ENCODE data around the gene GALNT2.

The GALNT2 gene

GRCh38 chr1:230231774-230232145 is 164.7 kb downstream of the GALNT2 start:
- no peak for DNase-seq
- in situ Hi-C loops (cut with MboI; ENCODE audit: low pct_unique_long_range_greater_than_20kb, low sequenced_read_pairs), result no loop called here

DNA sequence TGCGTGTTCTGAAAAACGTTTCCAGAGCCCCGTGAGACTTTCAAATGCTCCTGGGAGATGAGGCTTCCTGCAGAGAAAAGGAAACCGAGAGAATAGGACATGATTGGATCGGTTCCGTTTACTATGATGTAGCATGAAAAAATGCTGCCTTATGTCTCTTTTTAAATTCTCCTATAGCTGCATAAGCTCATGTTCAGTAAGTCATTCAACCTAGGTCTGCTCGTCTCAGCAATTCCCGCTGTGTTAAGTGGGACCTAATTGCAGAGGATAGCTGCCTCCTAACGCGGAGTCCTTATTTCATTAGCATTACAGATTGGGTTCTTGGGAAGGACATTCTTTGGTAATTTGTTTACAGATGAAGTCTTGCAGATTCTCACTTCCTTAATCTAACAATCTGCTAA is 165.3 kb downstream of the GALNT2 start:
- no peak for DNase-seq
- in situ Hi-C loops (cut with MboI; ENCODE audit: low pct_unique_long_range_greater_than_20kb, low sequenced_read_pairs), result no loop called here

- no peak for DNase-seq
- in situ Hi-C loops (cut with MboI; ENCODE audit: low pct_unique_long_range_greater_than_20kb, low sequenced_read_pairs), result no loop called here
These were observed 166.7 kb downstream of the GALNT2 start for GRCh38 chr1:230233786-230234185.

DNA sequence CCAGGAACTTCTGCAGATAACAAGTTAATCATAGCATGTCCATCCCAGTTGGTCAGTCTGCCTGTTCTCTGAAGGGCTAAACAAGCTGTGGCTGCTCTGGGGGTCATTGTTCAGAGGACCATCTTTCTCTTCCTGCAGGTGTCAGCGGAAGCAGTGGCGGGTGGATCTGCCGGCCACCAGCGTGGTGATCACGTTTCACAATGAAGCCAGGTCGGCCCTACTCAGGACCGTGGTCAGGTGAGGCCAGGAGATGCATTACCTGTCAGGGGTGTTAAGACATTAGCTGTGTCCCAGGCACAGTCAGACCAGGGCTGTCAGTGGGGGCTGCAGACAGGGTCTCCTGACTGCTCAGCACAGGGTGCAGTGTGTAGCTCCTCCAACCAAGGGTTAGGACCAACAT is 168.8 kb downstream of the GALNT2 start:
- no peak for DNase-seq
- in situ Hi-C loops (cut with MboI; ENCODE audit: low pct_unique_long_range_greater_than_20kb, low sequenced_read_pairs), result no loop called here

DNA sequence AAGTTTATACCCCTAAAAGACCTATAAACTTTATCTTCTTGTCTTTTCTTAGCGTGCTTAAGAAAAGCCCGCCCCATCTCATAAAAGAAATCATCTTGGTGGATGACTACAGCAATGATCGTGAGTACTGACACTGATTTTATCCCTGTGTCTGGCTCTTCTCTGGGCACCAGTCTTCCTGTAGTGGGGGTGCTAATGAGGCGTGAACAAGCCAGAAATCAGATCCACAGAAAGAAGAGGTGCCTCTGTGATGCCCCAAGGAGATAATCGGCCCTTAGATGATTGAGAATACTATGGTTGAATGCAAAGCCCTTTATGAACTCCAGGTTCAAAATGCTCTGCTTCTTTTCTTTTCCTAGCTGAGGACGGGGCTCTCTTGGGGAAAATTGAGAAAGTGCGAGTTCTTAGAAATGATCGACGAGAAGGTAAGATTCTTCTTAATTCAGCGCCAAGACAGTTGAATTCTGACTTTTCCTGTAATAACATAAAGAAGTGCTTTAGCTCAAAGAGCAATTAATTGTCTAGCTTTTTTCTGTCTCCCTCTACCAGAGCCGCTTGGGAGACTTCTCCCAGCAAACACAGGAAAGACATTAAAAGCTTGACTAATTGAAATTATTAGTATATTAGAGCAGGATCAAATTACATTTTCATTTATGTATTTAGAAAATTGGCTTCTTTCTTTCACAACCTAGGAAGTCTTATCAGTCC is 169.4 kb downstream of the GALNT2 start:
- DNase-seq, result no peak
- in situ Hi-C loops (cut with MboI; ENCODE audit: low pct_unique_long_range_greater_than_20kb, low sequenced_read_pairs), result no loop called here

DNA sequence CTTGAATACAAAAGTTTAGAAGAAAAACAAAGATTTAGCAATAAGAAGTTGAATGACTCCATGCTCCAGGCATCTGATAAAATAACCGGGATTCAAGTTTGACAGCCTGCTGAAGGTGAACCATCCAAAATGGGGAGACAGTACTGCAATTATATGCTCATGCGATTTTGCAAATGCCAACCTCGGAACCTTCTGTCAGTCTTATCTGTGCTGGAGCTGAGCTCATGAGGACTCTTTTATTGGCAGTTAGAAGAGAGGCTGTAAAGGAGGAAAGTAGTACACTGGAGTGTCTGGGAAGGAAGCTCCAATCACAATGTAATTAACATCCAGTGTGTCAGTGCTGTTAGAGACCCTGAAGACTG is 170.0 kb downstream of the GALNT2 start:
- no peak for DNase-seq
- in situ Hi-C loops (cut with MboI; ENCODE audit: low pct_unique_long_range_greater_than_20kb, low sequenced_read_pairs), result no loop called here

- in situ Hi-C loops (cut with MboI; ENCODE audit: low pct_unique_long_range_greater_than_20kb, low sequenced_read_pairs), result no loop called here
- DNase-seq, result no peak
These were observed 170.8 kb downstream of the GALNT2 start for GRCh38 chr1:230237805-230238204.

DNA sequence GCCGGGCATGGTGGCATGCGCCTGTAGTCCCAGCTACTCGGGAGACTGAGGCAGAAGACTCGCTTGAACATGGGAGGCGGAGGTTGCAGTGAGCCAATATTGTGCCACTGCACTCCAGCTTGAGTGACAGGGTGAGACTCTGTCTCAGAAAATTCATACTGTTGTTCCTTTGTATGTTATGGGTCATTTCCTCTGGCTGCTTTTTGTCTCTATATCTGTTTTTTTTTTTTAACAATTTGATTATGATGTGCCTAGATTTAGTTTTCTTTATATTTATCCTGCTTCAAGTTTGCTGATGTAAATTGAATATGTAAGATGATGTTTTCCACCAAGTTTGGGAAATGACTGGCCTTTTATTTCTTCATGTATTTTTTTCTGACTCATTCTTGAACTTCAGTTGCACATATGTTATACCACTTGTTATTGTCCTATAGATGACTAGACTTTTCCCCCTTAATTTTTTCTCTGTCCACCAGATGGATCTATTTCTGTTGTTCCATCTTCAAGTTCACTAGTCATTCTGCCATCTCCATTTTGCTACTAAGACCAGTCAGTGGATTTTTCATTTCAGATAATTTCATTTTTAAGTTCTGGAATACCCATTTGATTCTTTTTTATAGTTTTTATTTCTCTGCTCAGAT is 173.5 kb downstream of the GALNT2 start:
- in situ Hi-C loops (cut with MboI; ENCODE audit: low pct_unique_long_range_greater_than_20kb, low sequenced_read_pairs), result no loop called here
- DNase-seq, result no peak

DNA sequence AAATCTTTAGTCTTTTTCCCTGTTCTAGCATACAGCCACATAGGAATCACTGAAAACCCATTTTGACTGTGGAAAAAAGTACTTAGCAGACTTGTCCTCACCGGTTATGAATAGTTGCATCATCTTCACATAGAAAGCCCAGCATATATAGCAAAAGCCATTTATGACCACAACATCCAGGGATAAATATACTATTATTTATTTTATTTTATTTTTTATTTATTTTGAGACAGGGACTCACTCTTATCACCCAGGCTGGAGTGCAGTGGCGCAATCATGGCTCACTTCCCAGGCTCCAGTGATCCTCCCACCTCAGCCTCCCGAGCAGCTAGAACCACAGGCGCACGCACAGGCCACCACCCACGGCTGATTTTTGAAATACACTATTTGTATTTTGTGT is 175.3 kb downstream of the GALNT2 start:
- no peak for DNase-seq
- in situ Hi-C loops (cut with MboI; ENCODE audit: low pct_unique_long_range_greater_than_20kb, low sequenced_read_pairs), result no loop called here

DNA sequence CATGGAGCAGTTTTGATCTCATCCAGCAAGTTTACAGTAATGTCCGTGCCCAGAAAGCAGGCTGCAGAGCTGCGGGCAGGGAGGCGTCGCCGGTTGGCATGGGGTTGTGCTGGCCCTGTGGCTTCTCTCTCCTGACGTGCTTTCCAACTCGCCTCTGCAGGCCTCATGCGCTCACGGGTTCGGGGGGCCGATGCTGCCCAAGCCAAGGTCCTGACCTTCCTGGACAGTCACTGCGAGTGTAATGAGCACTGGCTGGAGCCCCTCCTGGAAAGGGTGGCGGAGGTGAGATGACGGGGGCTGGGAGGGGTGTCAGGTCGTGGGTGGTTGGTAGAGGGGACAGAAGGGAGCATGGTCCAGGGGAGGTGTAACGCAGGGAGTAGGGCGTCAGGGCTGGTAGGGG is 176.1 kb downstream of the GALNT2 start:
- DNase-seq, result no peak
- in situ Hi-C loops (cut with MboI; ENCODE audit: low pct_unique_long_range_greater_than_20kb, low sequenced_read_pairs), result no loop called here

GRCh38 chr1:230243583-230244353 is 176.7 kb downstream of the GALNT2 start:
- DNase-seq, result no peak
- in situ Hi-C loops (cut with MboI; ENCODE audit: low pct_unique_long_range_greater_than_20kb, low sequenced_read_pairs), result no loop called here

DNA sequence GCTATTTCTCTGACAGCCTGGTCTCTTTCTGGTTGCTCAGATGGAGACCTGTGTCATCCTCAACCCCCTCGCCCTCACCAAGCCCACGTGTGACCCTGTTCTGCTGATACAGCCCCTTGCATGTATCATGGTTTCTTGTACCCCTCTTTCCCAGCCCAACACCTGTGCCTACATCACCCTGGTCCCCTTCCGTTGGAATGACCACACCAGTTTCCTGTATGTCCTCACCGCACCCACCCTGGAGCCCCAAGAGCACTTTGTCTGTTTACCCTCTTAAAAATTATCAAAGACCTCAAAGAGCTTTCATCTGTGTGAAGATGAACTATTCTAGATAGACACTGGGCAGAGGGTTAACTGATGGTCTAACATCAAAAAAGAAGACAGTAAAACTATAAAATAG is 179.5 kb downstream of the GALNT2 start:
- DNase-seq, result no peak
- in situ Hi-C loops (cut with MboI; ENCODE audit: low pct_unique_long_range_greater_than_20kb, low sequenced_read_pairs), result no loop called here

DNA sequence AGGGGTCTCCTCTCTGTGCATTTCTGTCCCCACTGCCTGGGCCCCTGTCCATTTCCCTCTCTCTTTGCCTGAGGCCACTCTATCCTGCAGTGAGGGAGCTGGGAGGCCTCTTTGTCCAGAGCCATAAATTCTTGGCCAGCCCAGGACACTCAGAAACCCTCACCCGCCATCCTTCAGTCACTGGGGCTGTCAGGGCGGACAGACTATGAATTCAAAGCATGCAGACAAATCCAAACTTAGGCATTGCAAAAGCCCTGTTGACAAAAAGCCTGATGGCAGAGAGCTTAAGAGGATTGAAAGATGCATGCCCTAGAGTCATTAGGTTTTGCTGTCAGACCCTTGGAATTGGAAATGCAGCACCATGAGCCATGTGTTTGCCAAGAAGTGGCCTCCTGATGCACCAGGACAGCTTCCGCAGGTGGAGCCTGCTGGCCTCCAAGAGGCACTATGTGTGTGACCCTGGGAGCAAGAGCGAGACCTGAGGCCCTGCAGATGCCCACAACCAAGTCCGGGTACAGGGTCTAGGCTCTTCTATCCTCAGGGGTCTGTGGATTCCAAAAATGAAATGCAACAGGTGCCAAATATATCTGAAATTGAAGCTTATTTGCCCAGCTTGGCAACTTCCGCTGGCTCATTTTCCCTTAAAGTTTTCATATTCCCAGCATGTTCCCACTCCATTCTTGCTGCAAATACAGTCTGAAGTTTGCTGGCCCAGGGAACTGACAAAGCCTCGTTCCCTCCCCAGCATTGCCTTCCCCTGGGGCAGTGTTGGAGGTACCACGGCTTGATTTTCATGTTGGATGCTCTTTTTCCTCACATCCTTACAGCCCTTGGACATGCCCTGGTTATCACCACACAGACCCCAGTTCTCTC is 181.2 kb downstream of the GALNT2 start:
- DNase-seq, result no peak
- in situ Hi-C loops (cut with MboI; ENCODE audit: low pct_unique_long_range_greater_than_20kb, low sequenced_read_pairs), result no loop called here

DNA sequence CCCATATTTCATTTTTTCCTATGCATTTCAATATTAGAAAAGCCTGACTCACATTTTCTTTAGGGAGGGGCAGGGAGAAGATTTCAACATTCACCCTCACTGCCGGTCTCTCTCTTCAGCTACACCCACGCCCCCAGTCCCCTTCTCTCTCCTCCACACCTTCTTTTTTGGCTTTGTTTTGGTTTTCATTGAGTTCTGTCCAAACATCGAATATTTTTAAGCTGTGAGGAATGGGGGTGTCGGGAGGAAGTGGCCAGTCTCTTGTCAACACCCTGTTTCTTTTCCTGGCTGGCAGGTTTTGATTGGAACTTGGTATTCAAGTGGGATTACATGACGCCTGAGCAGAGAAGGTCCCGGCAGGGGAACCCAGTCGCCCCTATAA is 181.8 kb downstream of the GALNT2 start:
- DNase-seq, result no peak
- in situ Hi-C loops (cut with MboI; ENCODE audit: low pct_unique_long_range_greater_than_20kb, low sequenced_read_pairs), result no loop called here

DNA sequence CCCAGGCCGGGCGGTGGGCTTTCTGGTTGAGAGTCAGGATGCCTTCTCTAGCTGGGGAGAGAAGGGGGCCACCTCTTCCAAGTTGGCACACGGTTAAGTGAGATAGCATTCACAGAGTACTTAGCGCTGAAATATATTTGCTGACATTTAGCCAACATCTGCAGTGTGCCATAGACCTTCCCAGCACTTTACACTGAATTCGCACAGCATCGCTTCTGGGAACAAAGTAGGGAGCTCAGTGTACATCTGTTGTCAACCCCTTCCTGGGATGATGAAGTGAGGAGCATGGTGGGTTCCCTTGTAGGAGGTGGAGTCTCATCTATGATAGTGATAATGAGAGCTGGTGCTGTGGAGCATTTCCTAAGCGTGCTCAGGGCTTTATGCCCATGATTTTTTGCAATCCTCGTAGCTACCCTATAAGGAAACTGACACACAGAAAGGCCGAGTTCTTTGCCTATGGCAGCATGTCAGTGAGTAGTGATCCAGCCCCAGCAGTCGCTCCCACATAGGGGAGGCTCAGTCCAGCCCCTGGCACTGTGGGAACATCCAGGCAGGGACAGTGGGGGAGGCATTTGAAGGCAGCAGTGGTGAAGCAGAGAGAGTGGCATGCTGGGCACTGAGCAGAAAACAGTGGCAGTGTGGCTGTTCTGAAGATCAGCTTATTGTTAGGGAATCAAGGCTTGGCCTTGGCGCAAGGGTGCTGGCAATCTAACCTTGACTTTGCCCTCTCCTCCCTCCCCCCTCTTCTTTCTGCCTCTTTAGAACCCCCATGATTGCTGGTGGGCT is 182.8 kb downstream of the GALNT2 start:
- no peak for DNase-seq
- in situ Hi-C loops (cut with MboI; ENCODE audit: low pct_unique_long_range_greater_than_20kb, low sequenced_read_pairs), result no loop called here

DNA sequence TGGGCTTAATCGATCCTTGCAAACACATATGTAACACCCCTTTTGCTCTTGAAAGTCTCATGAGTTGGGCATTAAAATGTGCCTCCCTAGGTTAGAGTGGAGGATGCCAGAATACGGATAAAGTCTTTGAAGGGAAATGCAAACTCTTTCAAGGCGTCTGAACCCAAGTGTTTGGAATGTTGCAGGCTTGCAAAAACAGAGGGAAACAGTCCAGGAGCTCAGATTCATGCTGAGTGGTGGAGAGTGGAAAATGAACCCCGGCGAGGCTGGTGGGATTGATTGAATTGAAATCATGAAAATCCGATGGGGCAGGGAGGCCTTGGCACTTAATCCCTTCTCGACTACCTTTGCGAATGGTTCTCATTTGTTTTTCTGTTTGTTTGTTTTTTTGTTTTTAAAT is 183.6 kb downstream of the GALNT2 start:
- in situ Hi-C loops (cut with MboI; ENCODE audit: low pct_unique_long_range_greater_than_20kb, low sequenced_read_pairs), result no loop called here
- DNase-seq, result no peak

GRCh38 chr1:230251644-230252191 is 184.7 kb downstream of the GALNT2 start:
- DNase-seq, result no peak
- in situ Hi-C loops (cut with MboI; ENCODE audit: low pct_unique_long_range_greater_than_20kb, low sequenced_read_pairs), result no loop called here

- DNase-seq, result no peak
- in situ Hi-C loops (cut with MboI; ENCODE audit: low pct_unique_long_range_greater_than_20kb, low sequenced_read_pairs), result no loop called here
These were observed 186.1 kb downstream of the GALNT2 start for GRCh38 chr1:230253150-230253549.

GRCh38 chr1:230254265-230254664 is 187.2 kb downstream of the GALNT2 start:
- no peak for DNase-seq
- in situ Hi-C loops (cut with MboI; ENCODE audit: low pct_unique_long_range_greater_than_20kb, low sequenced_read_pairs), result no loop called here

All from KBM-7 (cell line).